Uterus (tissue), 2 donors: ENCODE measurements around the gene CNDP2.

Experiments
- CTCF ChIP-seq, 4 experiments: fragments of 200-600 bp in 2 of 4; fragments of 450-650 bp in 2 of 4; sonication (generic) in 2 of 4; IDR thresholded peaks; one replicate each; pipeline ENCODE4 v1.5.1; 2016 to 2019; ENCODE audit warnings: antibody characterized with exemption in 4 of 4, mild to moderate bottlenecking in 2 of 4, moderate library complexity in 1 of 4
- POLR2A ChIP-seq, 2 donors: fragments of 450-650 bp; IDR thresholded peaks; one replicate each; pipeline ENCODE4 v1.6.1; 2016; ENCODE audit warnings: antibody characterized with exemption in 2 of 2, mild to moderate bottlenecking in 1 of 2, moderate library complexity in 1 of 2

DNA sequence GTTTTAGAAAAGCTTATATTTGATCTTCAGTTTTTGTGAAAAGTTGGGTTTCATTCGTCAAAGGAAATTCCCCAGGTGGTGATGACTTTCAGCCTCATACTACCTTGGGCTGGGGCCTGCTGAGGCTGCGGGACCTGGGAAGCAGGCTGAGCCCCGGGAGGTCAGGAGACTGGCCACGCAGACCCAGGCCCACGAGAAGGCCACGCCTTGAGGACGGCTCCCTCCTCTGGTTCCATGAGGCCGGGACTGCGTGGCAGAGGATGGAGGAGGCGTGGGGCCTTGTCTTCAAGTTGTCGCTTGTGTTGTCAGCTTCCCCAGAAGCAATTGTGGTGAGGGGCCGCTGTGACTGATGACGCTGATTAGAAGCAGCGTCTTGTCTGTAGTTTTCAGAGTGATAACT is 11.8 kb downstream of the CNDP2 start:
- TF ChIP-seq POLR2A (IDR thresholded peaks at IDR 0.05) (no peak), CTCF (IDR thresholded peaks at IDR 0.05) (no peak)
